Stimulated activated CD8-positive, alpha-beta memory T cell treated with anti-CD3 and anti-CD28 coated beads, Interleukin-12 subunit alpha, Interleukin-12 subunit beta, amount 100 ng/mL, for 24 hours (primary cell): ENCODE measurements around the gene IFT122.
A peak's percentile ranks its signal among the peaks of the same experiment; 100 is the strongest.
"Not testable (repeated sequence)": the region's sequence is repeated elsewhere in the genome, so short reads cannot be mapped to it uniquely, and the experiment has no call there.

ENCODE experiments used
- DNase-seq: peaks from one replicate; pipeline ENCODE4 v3.0.0-alpha.2; 2020; ENCODE audit errors: extremely low read depth

Gene IFT122, protein sequence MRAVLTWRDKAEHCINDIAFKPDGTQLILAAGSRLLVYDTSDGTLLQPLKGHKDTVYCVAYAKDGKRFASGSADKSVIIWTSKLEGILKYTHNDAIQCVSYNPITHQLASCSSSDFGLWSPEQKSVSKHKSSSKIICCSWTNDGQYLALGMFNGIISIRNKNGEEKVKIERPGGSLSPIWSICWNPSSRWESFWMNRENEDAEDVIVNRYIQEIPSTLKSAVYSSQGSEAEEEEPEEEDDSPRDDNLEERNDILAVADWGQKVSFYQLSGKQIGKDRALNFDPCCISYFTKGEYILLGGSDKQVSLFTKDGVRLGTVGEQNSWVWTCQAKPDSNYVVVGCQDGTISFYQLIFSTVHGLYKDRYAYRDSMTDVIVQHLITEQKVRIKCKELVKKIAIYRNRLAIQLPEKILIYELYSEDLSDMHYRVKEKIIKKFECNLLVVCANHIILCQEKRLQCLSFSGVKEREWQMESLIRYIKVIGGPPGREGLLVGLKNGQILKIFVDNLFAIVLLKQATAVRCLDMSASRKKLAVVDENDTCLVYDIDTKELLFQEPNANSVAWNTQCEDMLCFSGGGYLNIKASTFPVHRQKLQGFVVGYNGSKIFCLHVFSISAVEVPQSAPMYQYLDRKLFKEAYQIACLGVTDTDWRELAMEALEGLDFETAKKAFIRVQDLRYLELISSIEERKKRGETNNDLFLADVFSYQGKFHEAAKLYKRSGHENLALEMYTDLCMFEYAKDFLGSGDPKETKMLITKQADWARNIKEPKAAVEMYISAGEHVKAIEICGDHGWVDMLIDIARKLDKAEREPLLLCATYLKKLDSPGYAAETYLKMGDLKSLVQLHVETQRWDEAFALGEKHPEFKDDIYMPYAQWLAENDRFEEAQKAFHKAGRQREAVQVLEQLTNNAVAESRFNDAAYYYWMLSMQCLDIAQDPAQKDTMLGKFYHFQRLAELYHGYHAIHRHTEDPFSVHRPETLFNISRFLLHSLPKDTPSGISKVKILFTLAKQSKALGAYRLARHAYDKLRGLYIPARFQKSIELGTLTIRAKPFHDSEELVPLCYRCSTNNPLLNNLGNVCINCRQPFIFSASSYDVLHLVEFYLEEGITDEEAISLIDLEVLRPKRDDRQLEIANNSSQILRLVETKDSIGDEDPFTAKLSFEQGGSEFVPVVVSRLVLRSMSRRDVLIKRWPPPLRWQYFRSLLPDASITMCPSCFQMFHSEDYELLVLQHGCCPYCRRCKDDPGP

DNA sequence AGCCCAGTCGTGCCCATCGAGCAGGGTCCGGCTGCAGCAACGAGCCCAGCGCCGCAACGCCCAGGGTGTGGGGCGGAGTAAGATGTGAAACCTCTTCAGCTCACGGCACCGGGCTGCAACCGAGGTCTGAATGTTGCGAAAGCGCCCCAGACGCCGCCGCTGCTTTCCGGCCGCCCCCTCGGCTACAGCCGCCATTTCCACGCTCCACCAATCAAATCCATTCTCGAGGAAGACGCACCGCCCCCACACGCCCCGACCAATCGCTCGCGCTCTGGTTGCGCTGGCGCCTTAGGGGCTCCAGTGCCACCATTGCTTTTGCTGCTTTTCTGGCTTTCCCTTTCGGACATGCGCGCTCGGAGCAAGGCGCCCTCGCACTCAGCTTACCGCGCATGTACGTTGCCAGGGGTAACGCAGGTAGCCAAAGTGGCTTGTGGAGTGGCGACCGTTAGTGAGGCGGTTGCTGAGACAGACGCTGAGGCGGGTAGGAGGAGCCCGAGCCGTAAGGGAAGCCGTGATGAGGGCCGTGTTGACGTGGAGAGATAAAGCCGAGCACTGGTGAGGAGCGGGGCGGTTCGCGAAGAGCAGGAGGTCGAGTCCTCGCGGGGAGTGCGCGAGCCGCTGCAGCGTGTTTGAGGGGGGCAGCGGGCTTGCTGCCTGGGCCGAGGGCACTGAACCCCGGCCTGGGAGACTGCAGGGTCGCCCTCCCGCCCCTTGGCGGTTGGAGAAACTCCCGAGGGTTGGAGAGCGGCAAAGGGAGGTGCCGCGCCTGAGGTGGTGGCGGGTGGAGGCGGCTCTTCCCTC is at the start of gene IFT122, which contains the start of gene MBD4:
IFT122 (plus strand) TSS at position 408 of the 801 bp plus-strand sequence; CDS start at position 515, 107 bp downstream.
MBD4 (minus strand) TSS at position 132 of the 801 bp plus-strand sequence; CDS start at position 17, 115 bp downstream.
- peak; percentile 97 for DNase-seq

DNA sequence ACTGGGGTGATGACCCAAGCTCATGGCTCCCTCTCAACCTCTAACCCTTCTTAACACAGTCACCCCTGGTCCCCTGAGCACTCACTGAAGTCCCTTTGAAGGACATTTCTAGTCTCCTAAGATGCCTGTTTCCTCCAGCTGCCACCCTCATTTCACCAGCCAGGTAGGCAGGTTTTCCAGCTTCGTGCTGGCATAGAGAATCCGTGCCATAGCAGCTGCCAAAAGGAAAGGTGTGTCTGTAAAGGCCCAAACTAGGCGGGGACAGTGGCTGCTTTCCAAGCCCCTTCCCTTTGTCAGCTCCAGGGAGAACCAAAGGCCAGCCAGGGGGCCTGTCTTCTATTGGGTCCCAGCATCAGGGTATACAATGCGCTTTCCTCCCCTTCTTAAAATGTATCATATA is 48.4 kb upstream of the IFT122 start:
- DNase-seq, result not testable (repeated sequence)

DNA sequence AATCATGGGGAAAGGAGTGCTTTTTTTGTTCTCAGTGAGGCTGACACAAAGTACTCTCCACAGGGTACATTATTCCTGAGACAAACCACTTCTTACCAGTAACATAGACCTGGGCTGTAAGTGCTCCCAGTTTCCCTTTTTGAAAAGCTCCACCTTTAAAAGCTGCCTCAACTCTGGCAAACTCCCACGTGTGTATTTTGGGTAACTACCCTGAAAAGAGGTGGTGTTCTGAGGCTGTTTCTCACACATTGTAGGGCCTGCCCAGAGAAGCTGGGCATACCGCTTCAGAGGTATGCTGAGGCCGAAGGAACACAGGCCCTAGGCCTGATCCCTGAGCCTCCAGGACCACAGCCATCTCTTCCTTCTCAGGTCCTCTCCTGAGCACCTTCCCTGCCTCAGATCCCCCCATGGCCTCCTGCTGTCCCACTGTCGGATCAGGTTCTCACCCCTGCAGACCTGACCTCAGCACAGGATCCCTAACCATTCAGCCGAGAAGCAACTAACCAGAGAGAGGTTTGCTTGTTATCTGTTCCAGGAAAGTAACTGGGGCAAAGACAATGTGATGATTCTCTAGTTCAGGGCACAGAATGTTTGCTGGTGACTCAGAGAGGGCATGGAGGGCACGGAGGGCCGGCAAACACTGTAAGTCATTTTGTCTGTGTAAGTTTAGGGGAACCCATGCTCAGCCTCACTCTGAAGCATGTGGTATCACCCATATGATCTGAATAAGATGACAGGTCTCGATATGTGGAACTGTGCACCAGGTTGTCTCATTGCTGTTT is 47.7 kb upstream of the IFT122 start:
- DNase-seq, result not testable (repeated sequence)

DNA sequence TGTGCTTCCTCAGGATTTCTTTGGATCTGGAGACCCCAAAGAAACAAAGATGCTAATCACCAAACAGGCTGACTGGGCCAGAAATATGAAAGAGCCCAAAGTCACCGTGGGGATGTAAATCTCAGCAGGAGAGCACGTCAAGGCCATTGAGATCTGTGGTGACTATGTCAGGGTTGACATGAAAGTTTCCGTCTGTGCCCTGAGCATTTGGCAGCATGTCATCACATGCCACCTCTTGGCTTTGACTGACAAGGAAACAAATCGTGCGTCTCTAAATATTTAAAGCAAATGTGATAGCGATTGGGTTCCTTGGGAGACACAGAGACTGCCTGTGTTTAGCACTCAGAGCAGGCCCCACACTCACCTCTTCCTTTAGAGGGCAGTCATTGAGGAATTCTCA is 46.8 kb upstream of the IFT122 start:
- DNase-seq, result no peak

DNA sequence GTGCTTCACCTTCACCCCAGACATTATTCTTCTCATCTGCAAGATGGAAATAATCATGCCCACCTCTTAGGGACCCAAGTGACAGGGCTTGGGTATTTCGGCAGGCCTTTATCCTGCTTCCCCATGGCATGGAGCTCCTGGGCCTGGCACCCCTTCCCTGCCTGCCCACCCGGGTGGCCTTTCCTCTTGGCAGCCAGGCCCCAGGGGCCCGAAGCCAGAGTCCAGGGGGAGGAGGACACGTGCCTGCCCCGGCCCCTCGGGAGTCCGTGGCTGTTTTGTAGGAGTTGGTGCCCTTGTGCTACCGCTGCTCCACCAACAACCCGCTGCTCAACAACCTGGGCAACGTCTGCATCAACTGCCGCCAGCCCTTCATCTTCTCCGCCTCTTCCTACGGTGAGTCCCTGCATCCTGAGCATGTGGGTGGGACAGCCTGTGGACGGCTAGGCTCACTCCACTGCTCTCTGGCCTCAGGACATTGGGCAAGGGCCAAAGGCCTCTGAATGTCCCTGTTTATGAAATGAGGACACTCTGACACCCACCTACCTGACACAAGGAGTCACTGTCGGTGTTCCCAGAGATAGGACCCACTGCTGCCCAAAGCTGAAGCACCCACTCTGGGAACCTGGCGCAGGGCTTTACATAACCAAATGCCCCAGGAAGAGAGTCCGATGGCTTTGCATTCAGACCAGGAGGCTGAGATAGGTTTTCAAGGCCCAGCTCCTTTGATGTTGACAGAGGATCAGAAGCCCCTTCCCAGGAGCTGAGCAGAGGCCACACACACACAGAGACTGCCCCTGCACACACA is 46.1 kb upstream of the IFT122 start:
- not testable (repeated sequence) for DNase-seq

DNA sequence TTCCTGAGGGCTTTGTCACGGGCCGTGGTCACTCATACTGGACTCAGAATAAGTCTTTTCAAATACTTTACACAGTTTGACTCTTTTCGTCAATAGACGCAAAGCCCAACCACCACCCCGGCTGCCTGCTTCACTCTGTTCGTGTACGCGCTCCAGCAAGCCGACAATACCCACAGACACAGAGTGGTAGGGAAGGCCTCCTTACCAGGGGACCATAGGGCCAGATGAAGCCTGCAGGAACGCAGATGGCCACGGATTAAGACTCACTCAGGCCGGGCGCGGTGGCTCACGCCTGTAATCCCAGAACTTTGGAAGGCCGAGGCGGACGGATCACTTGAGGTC is 41.2 kb upstream of the IFT122 start:
- no peak for DNase-seq

DNA sequence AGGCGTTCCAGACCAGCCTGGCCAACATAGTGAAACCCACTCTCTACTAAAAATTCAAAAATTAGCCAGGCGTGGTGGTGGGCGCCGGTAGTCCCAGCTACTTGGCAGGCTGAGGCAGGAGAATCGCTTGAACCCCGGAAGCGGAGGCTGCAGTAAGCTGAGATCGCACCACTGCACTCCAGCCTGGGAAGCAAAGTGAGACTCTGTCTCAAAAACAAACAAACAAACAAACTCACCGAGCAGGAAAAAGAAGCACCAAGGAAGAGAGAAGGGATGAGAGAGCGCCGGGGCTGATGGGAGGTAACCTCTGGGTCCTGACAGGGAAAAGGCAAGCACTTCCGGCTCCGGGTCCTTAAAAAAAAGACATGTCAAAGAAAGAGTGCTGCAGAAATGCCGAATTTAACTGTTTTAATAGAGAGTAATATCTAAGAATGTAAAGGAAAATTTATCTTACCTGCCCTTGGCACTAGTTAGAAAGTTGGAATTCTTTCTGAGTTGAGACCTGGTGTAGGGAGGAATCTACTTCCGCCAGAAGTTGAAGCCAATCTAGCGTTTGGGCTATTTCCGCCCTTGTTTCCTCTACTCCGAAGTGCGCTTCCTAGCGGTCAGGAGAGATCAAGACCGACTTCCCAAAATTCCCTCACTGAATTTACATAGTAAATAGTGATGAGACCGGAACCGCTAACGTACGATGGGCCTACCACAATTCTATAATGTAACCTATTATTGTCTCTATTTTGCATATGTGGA is 40.7 kb upstream of the IFT122 start:
- peak; percentile 33 for DNase-seq

DNA sequence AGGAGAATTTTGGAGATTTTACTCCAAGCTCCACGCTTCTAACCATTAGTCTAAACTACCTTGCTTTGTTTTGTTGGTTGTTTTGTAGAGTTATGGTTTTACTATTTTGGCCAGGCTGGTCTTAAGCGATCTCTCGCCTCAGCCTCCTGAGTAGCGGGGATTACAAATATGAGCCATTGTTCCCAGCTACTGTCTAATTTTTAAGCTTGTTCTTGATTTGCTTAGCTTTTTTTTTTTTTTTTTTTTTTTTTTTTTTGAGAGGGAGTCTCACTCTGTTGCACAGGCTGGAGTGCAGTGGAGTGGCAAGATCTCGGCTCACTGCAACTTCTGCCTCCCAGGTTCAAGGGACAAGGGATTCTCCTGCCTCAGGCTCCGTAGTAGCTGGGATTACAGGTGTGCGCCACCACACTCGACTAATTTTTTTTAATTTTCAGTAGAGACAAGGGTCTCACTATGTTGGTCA is 40.1 kb upstream of the IFT122 start:
- DNase-seq, result no peak

DNA sequence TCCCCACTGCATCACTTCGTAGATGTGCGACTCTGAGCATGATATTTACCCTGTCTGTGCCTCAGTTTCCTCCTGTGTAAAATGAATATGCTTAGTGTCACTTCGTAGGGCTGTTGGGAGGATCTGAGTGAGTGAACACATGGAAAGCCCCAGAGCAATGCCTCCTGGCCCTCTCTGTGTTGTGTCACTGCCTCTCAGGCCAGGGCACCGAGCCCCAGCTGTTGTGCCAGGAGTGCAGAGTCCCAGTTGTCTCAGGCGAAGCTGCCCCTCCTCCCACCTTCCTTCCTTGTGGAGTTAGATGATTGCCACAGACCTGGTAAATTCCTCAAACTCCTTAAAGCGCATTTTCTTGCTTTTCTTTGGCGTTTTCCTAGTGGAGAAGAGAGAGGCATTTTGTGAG is 37.8 kb upstream of the IFT122 start:
- DNase-seq, result no peak

DNA sequence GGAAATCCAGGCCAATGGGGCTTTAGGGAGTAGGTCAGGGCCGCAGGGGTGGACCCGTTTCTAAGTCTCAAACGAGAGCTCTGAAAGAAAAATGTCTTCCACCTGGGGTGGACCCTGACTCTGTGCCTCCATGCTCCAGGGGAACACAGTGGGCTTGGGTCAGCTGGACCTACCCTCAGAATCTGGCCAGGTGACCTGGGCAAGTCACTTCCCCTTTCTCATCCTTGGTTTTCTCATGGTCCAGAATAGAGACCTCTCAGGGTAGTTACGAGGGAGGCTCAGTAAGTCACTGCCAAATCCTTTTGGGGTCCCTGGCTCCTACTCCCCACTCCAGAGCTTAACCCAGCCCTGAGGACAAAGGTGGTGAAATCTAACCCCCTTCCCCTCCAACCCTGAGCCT is 37.4 kb upstream of the IFT122 start:
- DNase-seq, result no peak

DNA sequence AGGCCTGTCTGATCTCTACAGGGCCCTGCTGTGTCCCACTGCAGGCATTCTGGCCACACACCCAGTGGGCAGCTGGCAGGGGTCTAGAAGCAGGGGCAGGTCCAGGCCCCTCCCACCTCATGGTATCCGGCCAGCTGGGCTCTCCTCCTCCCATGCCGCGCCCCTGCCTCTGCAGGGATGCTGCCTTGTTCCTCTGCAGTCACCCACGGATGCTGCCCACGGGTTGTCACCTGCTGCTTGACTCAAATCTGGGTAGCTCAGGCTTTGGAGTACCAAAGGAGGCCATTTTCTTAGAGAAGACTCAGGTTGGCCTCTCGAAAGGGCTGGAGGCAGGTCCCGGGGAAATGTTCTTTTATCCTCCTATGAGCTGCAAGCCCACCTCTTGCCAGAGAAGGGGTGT is 36.6 kb upstream of the IFT122 start:
- no peak for DNase-seq

DNA sequence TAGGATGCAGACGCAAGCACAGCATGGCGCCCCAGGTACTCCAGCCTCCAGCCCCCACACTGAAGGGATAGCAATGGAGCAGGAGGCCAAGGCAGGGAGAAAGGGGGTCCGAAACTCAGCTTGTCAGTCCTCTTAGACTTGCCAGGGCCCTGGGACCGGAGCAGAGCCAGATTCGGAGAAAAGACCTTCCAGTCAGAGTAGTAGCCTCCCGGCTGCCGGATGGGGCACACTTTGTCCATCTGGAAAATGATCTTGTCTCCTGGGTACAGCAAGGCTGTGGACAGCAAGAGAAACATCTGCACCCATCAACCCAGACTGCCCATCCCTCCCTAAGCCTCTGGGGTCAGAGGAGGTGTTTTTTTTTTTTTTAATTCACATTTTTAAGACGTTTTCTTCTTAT is 35.9 kb upstream of the IFT122 start:
- no peak for DNase-seq

DNA sequence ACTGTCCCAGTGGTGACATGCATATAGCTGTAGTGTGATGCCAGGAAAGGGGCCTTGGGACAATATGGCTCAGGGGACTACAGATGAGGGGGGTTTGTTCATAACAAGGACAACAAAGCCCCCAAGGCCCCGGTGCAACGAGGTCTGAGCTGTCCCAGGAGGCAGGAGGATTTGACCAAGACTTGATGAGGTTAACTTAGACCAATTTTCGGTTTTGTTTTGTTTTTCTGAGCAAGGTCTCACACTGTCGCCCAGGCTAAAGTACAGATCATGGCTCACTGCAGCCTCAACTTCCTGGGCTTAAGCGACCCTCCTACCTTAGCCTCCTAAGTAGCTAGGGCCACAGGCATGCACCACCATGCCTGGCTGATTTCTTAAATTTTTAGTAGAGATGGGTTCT is 35.4 kb upstream of the IFT122 start:
- no peak for DNase-seq

DNA sequence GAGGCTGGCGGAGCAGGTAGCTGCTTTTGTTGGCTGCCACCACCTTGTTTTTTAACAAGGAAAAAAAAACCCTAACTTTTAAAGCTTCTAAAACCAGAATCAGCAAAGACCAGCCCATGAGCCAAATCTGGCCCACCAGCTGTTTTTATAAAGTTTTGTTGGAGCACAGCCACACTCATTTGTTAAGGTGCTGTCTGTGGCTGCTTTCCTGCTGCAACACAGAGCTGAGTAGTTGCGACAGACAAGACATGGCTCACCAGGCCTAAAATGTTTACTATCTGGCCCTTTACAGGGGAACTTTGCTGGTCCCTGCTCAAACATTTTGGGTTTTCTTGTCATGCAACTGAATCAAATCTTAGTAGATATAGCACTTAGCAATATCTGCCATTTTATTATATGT is 30.5 kb upstream of the IFT122 start:
- DNase-seq, result no peak

DNA sequence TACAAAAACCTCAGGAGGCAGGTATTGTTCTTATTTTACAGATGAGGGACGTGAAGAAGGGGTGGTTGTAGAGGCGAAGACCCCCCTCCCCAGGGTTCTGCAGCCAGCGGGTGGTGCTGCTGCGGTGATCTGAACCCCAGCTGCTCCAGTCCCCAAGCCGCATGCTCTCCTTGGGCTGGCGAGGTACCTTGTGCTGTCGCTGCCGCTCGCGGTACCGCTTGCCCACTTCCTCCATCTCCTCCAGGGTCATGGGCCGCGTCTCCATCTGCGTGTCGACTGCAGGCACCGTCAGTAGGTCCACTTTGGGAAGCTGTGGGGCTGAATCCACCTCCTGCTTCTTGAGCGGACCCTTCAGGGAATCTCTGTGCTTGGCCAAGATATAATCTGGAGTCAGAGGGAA is 29.1 kb upstream of the IFT122 start:
- no peak for DNase-seq

DNA sequence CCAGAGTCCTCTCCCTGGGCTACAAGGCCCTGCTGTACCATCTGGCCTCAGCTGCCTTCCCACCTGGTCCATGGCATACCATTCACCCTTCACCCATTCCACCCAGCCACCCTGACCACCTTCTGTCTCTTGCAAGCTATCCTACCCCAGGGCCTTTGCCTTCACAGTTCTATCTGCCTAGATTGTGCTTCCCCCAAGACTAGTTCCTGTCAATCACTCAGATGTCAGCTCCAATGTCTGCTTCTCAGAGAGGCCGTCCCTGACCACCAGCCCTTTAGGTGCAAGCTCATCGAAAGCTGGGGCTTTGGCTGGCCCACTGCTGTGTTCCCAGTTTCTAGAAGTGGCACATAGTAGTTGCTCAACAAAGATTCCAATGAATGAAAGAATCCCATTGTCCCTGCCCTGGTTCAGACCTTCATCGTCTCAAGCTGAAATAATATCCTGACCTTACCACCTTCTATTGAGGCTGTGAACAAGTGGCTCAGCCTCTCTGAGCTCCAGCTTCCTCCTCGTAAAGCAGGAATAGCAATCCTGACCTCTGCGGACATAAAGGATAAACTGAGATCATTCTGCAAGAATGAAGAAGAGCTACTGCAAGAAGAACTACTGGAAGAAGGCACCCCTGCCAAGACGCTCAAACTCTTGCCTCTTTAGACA is 27.4 kb upstream of the IFT122 start:
- DNase-seq, result no peak

DNA sequence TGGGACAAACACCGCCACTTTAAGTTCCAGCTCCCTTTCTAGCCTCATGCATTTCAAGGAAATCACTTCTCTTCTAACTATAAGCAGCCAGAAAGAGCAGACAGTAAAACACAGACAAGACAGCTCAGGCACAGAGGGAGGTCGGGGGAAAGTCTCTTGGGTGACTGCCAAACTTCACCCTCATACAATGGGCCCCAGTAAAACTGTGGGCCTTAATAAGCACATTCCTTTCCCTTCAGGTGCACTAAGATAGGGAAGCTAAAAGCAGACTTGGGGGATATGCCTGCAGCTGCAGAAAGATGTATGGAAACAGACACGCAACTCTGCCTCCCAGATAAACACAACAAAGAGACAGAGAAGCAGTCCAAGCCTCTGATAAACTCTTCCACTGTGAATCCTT is 26.8 kb upstream of the IFT122 start:
- DNase-seq, result not testable (repeated sequence)
